Smooth muscle cell (in vitro differentiated cells): ENCODE measurements around the gene STMN3. TPM values are rescaled to one million over a fixed set of nuclear protein-coding genes. Genes with fewer than 3 reads are reported as not detected.

Experiments used
- DNase-seq: peaks from one replicate; lab custom pipeline; 2025; ENCODE audit not compliant: unreplicated experiment; lab: John Stamatoyannopoulos, UW
- H2AFZ ChIP-seq: fragments of 200-600 bp; sonication (generic); 2 replicates; pipeline ENCODE4 v1.6.0; 2016; ENCODE audit warnings: antibody characterized with exemption, low read depth, mild to moderate bottlenecking
- H3F3A ChIP-seq: fragments of 200-600 bp; sonication (generic); 2 replicates; pipeline ENCODE4 v1.6.0; 2017; ENCODE audit warnings: antibody characterized with exemption, low read depth
- H3K27ac ChIP-seq: fragments of 200-600 bp; sonication (generic); 2 replicates; pipeline ENCODE4 v1.5.1; 2016; ENCODE audit warnings: low read depth, mild to moderate bottlenecking
- H3K27me3 ChIP-seq: fragments of 200-600 bp; sonication (generic); 2 replicates; pipeline ENCODE4 v1.6.1; 2016; ENCODE audit warnings: low read depth, mild to moderate bottlenecking
- H3K36me3 ChIP-seq: fragments of 200-600 bp; sonication (generic); 2 replicates; pipeline ENCODE4 v1.5.1; 2016; ENCODE audit warnings: low read depth
- H3K4me1 ChIP-seq: fragments of 200-600 bp; sonication (generic); 2 replicates; pipeline ENCODE4 v1.5.1; 2016; ENCODE audit warnings: low read depth
- H3K4me2 ChIP-seq: fragments of 200-600 bp; sonication (generic); 2 replicates; pipeline ENCODE4 v1.6.0; 2016; ENCODE audit warnings: mild to moderate bottlenecking
- H3K4me3 ChIP-seq: fragments of 200-600 bp; sonication (generic); 2 replicates; pipeline ENCODE4 v1.5.1; 2016; ENCODE audit warnings: mild to moderate bottlenecking
- H3K79me2 ChIP-seq: fragments of 200-600 bp; sonication (generic); 2 replicates; pipeline ENCODE4 v1.6.0; 2016; ENCODE audit warnings: low read depth, mild to moderate bottlenecking
- H3K9ac ChIP-seq: fragments of 200-600 bp; sonication (generic); 2 replicates; pipeline ENCODE4 v1.6.0; 2016; ENCODE audit warnings: low read depth
- H3K9me3 ChIP-seq: fragments of 200-600 bp; sonication (generic); replicated peaks from 2 replicates; pipeline ENCODE4 v1.5.1; 2016; ENCODE audit warnings: low read depth
- H4K20me1 ChIP-seq: fragments of 200-600 bp; sonication (generic); 2 replicates; pipeline ENCODE4 v1.6.0; 2016; ENCODE audit warnings: low read depth
- WGBS: methylation state at CpG from one replicate; pipeline ENCODE4 v1.1.7; 2016; ENCODE audit warnings: low lambda C conversion rate; 5-methylcytosine and 5-hydroxymethylcytosine counted together
- polyA plus RNA-seq: library from polyadenylated mRNA; unstranded; fragments of >200 nt; fragmentation: Nextera tagmentation; extraction: Ambion mirVana; gene quantifications from 2 replicates; pipeline ENCODE4 v1.2.1, GENCODE V29; 2016
- total RNA-seq: library from RNA; depleted of rRNA; stranded (reverse); fragments of >200 nt; gene quantifications from 2 replicates; pipeline ENCODE4 v1.2.3, GENCODE V29; 2014
- TF ChIP-seq, protein P1 (sequence below): fragments of 200-600 bp; sonication (generic); IDR thresholded peaks from 2 replicates; pipeline ENCODE4 v1.5.1; 2017; ENCODE audit warnings: borderline replicate concordance, mild to moderate bottlenecking, antibody characterized with exemption; ENCODE audit not compliant: insufficient read depth, poor library complexity, severe bottlenecking

Gene STMN3
- total and polyA plus RNA-seq, 2 experiments from 2014 or later = 4.8 to 10.8 TPM

DNA sequence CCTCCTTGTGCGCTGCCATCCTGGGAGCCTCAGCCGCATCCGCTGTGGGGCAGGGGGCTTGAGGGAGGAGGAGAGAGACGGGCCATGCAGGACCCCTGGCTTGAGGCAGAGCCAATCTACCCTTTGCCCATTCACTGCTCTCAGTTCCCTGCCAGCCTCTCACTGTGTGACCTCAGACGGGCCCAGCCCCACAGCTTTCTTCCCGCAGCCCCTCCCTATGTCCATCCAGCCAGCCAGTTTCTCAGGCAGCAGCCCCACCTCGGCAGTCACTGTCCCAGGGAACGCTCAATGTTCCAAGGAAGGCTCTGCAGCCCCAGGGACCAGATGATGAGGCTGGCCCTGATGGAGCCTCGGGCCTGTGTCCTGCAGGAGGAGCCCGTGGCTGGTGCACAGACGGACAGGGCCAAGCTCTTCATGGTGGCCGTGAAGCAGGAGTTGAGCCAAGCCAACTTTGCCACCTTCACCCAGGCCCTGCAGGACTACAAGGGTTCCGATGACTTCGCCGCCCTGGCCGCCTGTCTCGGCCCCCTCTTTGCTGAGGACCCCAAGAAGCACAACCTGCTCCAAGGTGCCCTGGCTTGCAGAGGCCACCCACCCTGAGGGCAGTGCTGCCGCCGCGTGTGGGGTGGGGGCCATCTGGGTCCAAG is 39.3 kb upstream of the STMN3 start:
- 91% methylated on average over 20 of the region's 20 CpGs for WGBS
- Histone ChIP-seq H4K20me1 (no peaks in the 10 kb centered on the region), H3K27ac (no peak overlapping the region), H2AFZ (no peak overlapping the region), H3K4me3 (no peak overlapping the region), H3K9ac (no peak overlapping the region), H3K4me2 (no peak overlapping the region), H3F3A (no peaks in the 10 kb centered on the region), H3K9me3 (no peaks in the 10 kb centered on the region), H3K79me2 (no peaks in the 10 kb centered on the region), H3K36me3 (no peaks in the 10 kb centered on the region), H3K4me1 (peaks cover 4% of the 10 kb centered on the region), H3K27me3 (no peaks in the 10 kb centered on the region)
- DNase-seq = no peak
- TF ChIP-seq, protein P1, sequence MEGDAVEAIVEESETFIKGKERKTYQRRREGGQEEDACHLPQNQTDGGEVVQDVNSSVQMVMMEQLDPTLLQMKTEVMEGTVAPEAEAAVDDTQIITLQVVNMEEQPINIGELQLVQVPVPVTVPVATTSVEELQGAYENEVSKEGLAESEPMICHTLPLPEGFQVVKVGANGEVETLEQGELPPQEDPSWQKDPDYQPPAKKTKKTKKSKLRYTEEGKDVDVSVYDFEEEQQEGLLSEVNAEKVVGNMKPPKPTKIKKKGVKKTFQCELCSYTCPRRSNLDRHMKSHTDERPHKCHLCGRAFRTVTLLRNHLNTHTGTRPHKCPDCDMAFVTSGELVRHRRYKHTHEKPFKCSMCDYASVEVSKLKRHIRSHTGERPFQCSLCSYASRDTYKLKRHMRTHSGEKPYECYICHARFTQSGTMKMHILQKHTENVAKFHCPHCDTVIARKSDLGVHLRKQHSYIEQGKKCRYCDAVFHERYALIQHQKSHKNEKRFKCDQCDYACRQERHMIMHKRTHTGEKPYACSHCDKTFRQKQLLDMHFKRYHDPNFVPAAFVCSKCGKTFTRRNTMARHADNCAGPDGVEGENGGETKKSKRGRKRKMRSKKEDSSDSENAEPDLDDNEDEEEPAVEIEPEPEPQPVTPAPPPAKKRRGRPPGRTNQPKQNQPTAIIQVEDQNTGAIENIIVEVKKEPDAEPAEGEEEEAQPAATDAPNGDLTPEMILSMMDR = no peak

DNA sequence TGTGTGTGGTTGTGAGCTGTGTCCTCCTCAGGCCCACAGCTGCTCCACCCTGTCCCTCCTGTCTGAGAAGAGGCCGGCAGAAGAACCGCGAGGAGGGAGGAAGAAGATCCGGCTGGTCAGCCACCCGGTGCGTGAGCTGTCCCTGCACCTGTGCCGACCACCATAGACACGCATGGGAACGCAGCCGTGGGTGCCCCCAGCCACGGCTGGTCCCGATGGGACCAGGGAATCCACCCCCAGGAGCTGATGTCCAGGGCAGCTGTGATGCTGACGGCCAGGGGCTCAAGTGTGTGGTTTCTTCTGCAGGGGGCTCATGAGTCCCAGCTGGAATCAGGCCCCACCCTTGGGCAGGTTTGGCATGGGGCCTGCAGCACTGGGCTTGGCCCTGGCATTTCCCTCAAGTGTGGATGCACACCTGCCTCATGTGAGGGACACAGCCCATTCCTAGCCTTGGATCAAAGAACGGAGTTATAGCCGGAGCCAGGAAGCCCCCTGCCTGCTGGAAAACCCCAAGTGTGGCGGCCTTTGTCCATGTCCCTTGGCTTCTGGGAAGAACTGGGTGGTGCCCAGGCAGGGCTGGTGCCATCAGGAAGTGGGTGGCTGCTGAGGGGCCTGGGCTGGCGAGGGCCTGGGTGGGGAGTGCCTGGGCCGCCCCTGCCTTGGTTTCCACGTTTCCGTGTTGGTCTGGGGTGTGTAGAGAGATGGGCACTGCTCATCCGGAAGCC is 38.6 kb upstream of the STMN3 start:
- no peak overlapping the region for H3K9ac ChIP-seq
- H3K79me2 ChIP-seq = no peaks in the 10 kb centered on the region
- H3K9me3 ChIP-seq = no peaks in the 10 kb centered on the region
- H4K20me1 ChIP-seq = no peaks in the 10 kb centered on the region
- no peak overlapping the region for H2AFZ ChIP-seq
- H3K27me3 ChIP-seq = no peaks in the 10 kb centered on the region
- TF ChIP-seq, protein P1 = no peak
- no peak overlapping the region for H3K27ac ChIP-seq
- H3K4me1 ChIP-seq = no peaks in the 10 kb centered on the region
- no peaks in the 10 kb centered on the region for H3K36me3 ChIP-seq
- DNase-seq = no peak
- no peak overlapping the region for H3K4me2 ChIP-seq
- 93% methylated on average over 21 of the region's 21 CpGs for WGBS
- H3F3A ChIP-seq = no peaks in the 10 kb centered on the region
- no peak overlapping the region for H3K4me3 ChIP-seq

- no peak for DNase-seq
- no peak overlapping the region for H3K27ac ChIP-seq
- no peaks in the 10 kb centered on the region for H3K36me3 ChIP-seq
- no peaks in the 10 kb centered on the region for H4K20me1 ChIP-seq
- H3K79me2 ChIP-seq = no peaks in the 10 kb centered on the region
- TF ChIP-seq, protein P1 = no peak
- H3K4me1 ChIP-seq = no peaks in the 10 kb centered on the region
- H3F3A ChIP-seq = no peaks in the 10 kb centered on the region
- 94% methylated on average over 22 of the region's 24 CpGs for WGBS
- no peak overlapping the region for H3K4me3 ChIP-seq
- no peak overlapping the region for H2AFZ ChIP-seq
- H3K9ac ChIP-seq = no peak overlapping the region
- H3K27me3 ChIP-seq = no peaks in the 10 kb centered on the region
- no peak overlapping the region for H3K4me2 ChIP-seq
- H3K9me3 ChIP-seq = no peaks in the 10 kb centered on the region
Observed at GRCh38 chr20:63690898-63691710, 37.9 kb upstream of the STMN3 start.
